HG03060 (cell line): ENCODE results near the gene CLHC1.

Experiments
- ATAC-seq: cut with Tn5 transposase; IDR thresholded peaks from one replicate; pipeline ENCODE4 v1.9.1; 2021; ENCODE audit warnings: low read depth, moderate number of reproducible peaks; ENCODE audit not compliant: unreplicated experiment

The CLHC1 gene

GRCh38 chr2:55173438-55174054, 58.5 kb downstream of the CLHC1 start:
- ATAC-seq = no peak

GRCh38 chr2:55169915-55170314, 62.2 kb downstream of the CLHC1 start:
- no peak for ATAC-seq

- no peak for ATAC-seq
Observed at GRCh38 chr2:55169359-55169758, 62.7 kb downstream of the CLHC1 start.

- no peak for ATAC-seq
Observed at GRCh38 chr2:55168221-55169154, 63.6 kb downstream of the CLHC1 start.

- no peak for ATAC-seq
Observed at GRCh38 chr2:55165626-55166025, 66.5 kb downstream of the CLHC1 start.

- no peak for ATAC-seq
Observed at GRCh38 chr2:55164534-55165480, 67.3 kb downstream of the CLHC1 start.

GRCh38 chr2:55163941-55164390, 68.1 kb downstream of the CLHC1 start:
- no peak for ATAC-seq

GRCh38 chr2:55163274-55163721, 68.8 kb downstream of the CLHC1 start:
- no peak for ATAC-seq

- no peak for ATAC-seq
Observed at GRCh38 chr2:55162284-55163006, 69.6 kb downstream of the CLHC1 start.

GRCh38 chr2:55161295-55162210, 70.5 kb downstream of the CLHC1 start:
- ATAC-seq = no peak

- no peak for ATAC-seq
Observed at GRCh38 chr2:55160422-55160821, 71.7 kb downstream of the CLHC1 start.

- no peak for ATAC-seq
Observed at GRCh38 chr2:55159752-55160151, 72.3 kb downstream of the CLHC1 start.

GRCh38 chr2:55159037-55159651, 72.9 kb downstream of the CLHC1 start:
- ATAC-seq = no peak

- ATAC-seq = no peak
Observed at GRCh38 chr2:55158111-55158814, 73.8 kb downstream of the CLHC1 start.

GRCh38 chr2:55157474-55157884, 74.6 kb downstream of the CLHC1 start:
- no peak for ATAC-seq

GRCh38 chr2:55156984-55157383, 75.1 kb downstream of the CLHC1 start:
- ATAC-seq = no peak

GRCh38 chr2:55156326-55156725, 75.8 kb downstream of the CLHC1 start:
- ATAC-seq = no peak

GRCh38 chr2:55155764-55156281, 76.3 kb downstream of the CLHC1 start:
- ATAC-seq = no peak
